HG02938 (cell line): ENCODE results near the gene WTAP.
"Not testable (repeated sequence)": the region's sequence is repeated elsewhere in the genome, so short reads cannot be mapped to it uniquely, and the experiment has no call there.

Experiments
- ATAC-seq: cut with Tn5 transposase; IDR thresholded peaks from one replicate; pipeline ENCODE4 v1.9.1; 2021; ENCODE audit warnings: mild to moderate bottlenecking, moderate library complexity; ENCODE audit not compliant: unreplicated experiment

Gene WTAP

GRCh38 chr6:159693128-159693893 is 34.0 kb upstream of the WTAP start, which contains the start of gene SOD2:
Gene SOD2, minus strand, starts transcription at chr6:159693241. Its CDS starts 74 bp downstream, at chr6:159693167.
- ATAC-seq, result peak; percentile 69

- ATAC-seq, result no peak
Observed at GRCh38 chr6:159693894-159694545, 33.3 kb upstream of the WTAP start.

- ATAC-seq, result no peak
Observed at GRCh38 chr6:159695984-159696383, 31.3 kb upstream of the WTAP start.

GRCh38 chr6:159700970-159701369 is 26.3 kb upstream of the WTAP start:
- ATAC-seq, result no peak

- ATAC-seq, result no peak
Observed at GRCh38 chr6:159701413-159701999, 25.8 kb upstream of the WTAP start.

- ATAC-seq, result not testable (repeated sequence)
Observed at GRCh38 chr6:159710603-159711002, 16.7 kb upstream of the WTAP start.

- ATAC-seq, result not testable (repeated sequence)
Observed at GRCh38 chr6:159712389-159712788, 14.9 kb upstream of the WTAP start.

GRCh38 chr6:159713984-159714383 is 13.3 kb upstream of the WTAP start:
- ATAC-seq, result no peak

- no peak for ATAC-seq
Observed at GRCh38 chr6:159714404-159714803, 12.9 kb upstream of the WTAP start.

GRCh38 chr6:159715166-159715565 is 12.1 kb upstream of the WTAP start:
- no peak for ATAC-seq

GRCh38 chr6:159715605-159716004 is 11.7 kb upstream of the WTAP start:
- ATAC-seq, result no peak

- no peak for ATAC-seq
Observed at GRCh38 chr6:159716247-159717096, 10.8 kb upstream of the WTAP start.

GRCh38 chr6:159718634-159719033 is 8.7 kb upstream of the WTAP start:
- ATAC-seq, result no peak

- ATAC-seq, result no peak
Observed at GRCh38 chr6:159719287-159719686, 8.0 kb upstream of the WTAP start.

GRCh38 chr6:159720708-159721107 is 6.6 kb upstream of the WTAP start:
- no peak for ATAC-seq

GRCh38 chr6:159721981-159722380 is 5.3 kb upstream of the WTAP start:
- not testable (repeated sequence) for ATAC-seq

GRCh38 chr6:159722655-159723054 is 4.7 kb upstream of the WTAP start:
- no peak for ATAC-seq

- ATAC-seq, result no peak
Observed at GRCh38 chr6:159723259-159723658, 4.0 kb upstream of the WTAP start.

- ATAC-seq, result no peak
Observed at GRCh38 chr6:159724778-159725177, 2.5 kb upstream of the WTAP start.

GRCh38 chr6:159725208-159725607 is 2.1 kb upstream of the WTAP start:
- not testable (repeated sequence) for ATAC-seq
